CD4-positive, alpha-beta T cell treated with Interleukin-15 for 4 hours (primary cell): ENCODE results near the gene NCF4.

ENCODE experiments used
- DNase-seq: peaks from one replicate; pipeline ENCODE4 v3.0.0-alpha.2; 2020; ENCODE audit warnings: low spot score

Gene NCF4

GRCh38 chr22:36894266-36894665 is 33.5 kb downstream of the NCF4 start:
- no peak for DNase-seq

DNA sequence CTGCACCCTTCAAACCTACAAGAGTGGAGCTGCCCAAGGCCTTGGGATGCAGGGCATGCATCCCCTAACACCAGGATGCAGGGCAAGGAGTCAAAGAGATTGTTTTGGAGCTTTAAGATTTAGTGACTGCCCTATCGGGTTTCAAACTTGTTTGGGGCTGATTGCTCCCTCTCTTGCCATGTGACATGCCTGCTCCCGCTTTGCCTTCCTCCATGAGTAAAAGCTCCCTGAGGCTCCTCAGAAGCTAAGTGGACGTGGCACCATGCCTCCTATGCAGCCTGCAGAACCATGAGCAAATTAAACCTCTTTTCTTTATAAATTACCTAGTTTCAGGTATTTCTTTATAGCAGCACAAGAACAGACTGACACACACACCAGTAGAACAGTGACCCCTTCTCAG is 36.8 kb downstream of the NCF4 start:
- no peak for DNase-seq

DNA sequence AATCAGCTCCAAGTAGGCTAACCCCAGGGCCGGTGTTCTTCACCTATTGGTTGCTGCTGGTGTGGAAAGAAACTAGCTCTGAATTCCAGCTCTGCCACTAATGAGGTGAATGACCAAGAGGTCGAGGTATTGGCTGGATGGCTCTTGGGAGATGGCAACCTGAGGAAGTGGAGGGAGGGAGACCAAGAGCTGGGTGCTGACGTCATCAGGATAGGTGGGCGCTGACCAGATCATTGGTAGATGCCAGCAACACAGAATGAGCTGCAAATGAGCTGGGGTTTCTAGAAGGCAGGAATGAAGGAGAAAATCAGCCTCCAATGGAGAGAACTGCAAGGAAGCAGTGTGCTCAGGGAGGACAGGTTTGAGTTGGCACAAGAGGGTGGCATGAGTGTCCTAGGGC is 37.9 kb downstream of the NCF4 start:
- no peak for DNase-seq

DNA sequence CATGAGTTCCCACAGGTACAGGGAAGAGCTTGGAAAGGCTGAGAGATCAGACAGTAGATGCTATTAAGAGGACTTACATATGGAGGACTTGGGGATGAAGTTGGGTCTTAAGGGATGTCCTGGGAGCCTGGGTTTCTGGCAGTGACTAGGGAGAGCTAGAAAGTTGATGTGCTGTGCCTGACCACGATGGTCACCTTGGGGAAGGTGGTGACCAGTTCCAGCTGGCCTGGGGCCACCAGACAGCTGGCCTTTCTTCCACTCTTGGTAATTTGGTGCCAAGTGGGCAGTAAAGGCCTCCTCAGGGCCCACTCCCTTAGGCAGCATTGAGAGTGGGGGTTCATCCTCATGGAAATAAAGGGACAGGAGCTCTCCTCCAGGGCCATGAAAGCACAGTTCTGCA is 38.7 kb downstream of the NCF4 start:
- no peak for DNase-seq

DNA sequence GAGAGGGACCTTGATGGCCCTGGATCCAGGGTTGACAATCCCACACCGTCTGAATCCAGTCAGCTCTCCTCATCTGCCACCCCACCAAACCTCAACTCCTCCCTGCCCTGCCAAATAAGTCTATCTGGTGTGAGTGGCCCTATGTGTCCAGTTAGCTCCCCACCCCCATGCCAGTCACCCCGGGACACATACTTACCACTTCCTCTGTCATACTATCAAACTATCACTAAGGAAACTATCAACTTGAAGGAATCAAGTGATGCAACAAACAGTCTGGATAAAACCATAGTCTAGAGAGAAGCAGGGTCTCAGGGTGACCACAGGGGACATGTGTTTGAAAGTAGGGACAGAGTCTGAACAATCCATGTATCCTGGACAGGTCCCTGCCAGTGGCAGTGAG is 39.4 kb downstream of the NCF4 start:
- no peak for DNase-seq

- DNase-seq = no peak
Measured at GRCh38 chr22:36900880-36901279, 40.1 kb downstream of the NCF4 start.

DNA sequence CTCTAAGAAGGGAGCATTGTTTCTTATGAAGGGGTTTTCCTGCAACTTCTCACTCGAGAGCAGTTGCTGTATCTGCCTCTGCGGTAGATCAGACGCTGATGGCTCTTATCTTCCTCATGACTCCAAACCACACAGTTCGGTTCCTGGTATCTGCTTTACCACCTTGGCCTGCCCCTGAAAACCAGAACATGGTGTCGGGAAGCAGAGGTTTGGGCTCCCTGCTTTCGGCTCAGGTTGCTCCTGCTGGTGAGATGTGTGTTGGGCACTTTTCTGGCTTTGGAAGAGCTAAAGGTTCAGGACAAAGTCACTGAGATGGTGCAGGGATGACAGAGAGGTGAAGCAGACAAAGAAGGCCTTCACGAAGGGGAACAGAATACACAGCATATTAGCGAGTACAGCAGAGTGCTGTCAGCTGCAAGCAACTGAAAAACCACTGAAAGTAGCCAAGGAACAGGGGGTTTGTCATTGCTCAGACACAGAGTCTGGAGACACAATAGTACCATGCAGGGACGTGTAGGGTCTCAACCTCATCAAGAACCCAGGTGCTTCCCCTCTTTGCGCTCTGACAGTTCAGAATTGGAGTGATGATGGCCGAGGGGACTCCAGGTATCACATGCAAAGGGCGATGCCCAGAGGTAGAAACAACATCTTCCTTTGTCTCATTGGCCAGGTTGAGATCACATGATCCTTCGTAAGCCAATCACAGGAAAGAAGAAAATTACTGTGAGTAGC is 40.8 kb downstream of the NCF4 start:
- no peak for DNase-seq

DNA sequence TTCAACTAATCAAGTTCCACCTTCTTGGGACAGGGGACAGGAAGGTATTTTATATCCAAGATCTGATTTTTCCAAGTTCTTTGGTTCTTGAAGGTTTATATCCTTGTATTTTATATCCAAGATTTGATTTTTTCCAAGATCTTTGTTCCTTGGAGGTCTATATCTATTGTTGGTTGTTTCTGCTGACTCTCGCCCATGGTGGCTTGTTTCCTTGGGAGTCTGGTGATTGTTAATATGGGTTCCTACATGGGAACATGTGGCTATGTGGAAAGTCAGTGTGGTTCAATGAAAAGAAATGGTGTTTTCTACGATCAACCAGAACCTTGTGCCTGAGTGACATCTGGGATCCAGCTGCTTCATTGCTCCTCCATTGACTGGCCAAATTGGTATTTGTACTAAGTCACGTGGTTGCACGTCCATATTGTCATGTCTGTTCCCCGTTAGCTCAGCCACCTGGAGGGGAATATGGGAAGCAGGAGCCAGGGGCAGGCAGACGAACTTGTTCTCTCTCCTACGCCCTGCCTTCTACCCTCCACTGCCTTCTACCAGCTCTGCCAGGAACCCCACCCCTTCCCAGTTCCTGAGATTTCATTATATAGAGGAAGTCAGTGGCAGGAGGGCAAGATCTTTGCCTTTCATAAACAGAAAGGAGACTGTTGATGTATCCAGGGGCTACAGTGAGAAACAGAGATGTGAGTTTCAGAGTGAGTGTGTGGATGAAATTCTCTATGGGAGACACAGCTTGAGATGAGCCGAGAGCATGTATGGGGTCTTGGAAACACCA is 41.5 kb downstream of the NCF4 start:
- no peak for DNase-seq

- no peak for DNase-seq
Measured at GRCh38 chr22:36904260-36904880, 43.6 kb downstream of the NCF4 start.

GRCh38 chr22:36907253-36908195 is 46.7 kb downstream of the NCF4 start:
- DNase-seq = no peak

DNA sequence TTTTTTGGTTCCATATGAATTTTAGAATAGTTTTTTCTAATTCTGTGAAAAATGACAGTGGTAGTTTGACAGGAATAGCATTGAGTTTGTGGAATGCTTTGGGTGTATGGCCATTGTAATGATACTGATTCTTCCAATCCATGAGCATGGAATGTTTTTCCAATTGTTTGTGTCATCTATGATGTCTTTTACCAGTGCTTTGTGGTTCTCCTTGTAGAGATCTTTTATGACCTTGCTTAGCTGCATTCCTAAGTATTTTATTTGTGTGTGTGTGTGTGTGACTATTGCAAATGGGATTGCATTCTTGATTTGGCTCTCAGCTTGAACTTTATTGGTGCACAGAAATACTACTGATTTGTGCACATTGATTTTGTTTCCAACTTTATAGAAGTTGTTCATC is 49.7 kb downstream of the NCF4 start:
- no peak for DNase-seq

DNA sequence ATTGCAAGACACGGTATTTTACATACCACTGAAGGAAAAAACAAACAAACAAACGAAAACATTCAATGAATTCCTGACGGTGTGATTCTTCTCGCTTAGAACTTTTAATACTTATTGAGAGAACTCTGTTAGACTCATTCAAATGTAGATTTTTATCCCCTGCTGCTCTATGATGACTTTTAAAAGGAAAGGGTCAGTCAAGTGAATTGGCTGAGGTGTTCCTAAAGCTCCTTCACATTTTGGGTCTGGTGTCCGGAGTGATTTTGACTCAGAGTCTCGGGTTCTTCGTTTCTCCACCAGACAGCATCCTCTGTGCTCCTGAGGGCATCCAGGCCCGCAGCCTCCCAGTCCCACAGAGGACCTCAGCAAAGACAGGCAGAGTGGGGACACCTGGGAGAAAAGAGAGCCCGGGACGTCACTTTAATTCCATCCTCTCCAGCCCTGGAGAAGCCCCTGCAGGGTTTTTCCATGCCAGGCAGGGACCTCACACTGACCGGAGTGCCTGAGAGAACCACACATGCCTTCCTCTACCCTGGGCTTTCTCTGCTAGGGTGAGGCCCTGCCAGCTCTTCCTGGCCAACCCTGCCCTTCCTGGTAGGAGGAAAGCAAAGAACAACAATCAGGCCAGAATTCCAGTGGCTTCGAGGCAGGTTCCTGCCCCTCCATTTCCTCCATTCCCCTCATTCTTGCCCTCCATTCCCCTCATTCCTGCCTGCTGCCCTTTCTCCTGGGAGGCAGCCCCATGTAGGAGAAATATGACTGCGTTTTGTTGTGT is 51.3 kb downstream of the NCF4 start:
- DNase-seq = no peak

DNA sequence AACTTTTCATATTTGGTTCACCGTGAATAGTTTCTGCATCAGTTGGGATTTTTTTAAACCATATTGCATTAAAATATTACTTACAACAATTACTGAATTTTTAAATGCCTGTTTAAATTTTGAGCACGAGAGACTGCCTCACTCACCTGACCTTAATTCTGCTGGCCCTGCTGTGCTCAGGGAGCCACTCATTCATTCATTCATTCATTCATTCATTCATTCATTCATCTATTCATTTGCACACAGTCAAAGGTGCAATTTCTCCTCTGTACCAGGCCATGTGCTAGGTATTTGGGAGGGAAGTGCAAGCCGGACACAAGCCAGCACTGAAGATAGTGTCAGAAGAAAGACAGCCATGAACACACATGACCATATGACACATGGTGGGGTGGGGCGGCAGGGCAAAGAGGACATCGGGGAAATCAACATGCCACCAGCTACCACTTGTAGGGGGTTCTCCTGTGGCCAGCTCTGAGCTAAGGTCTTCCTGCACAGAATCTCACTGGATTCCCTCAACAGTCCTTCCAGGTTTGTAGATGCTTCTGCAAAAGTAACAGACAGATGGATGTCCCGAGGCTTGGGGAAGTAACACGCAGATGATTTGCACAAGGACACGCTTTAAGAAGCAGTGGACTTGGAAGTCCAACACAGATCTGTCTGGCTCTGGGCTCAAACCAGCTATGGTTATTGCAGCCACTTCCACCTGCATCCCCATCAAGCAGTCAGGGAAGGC is 52.1 kb downstream of the NCF4 start:
- no peak for DNase-seq

- DNase-seq = peak; percentile 13
Measured at GRCh38 chr22:36913427-36914389, 52.9 kb downstream of the NCF4 start, which contains the start of gene CSF2RB. Gene CSF2RB, plus strand, starts transcription at chr22:36913628. Its CDS starts 8,580 bp downstream, at chr22:36922208.

DNA sequence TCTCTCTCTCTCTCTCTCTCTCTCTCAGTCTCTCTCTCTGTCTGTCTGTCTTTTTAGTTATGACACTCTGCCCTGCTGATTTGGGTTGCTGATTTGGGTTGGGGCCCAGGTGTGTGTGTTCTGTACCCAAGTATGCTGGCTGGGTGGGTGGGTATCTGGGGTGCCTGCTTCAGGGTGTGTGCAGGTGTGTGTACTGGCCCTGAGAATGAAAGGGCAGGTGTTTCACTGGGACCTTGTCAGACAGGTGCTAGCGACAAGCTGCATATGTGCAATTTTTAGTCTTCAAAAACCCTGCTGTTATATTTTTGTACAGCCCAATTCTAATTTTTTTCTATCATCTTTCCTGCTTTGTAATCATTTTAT is 53.6 kb downstream of the NCF4 start:
- DNase-seq = no peak

GRCh38 chr22:36916034-36916433 is 55.2 kb downstream of the NCF4 start:
- DNase-seq = no peak

DNA sequence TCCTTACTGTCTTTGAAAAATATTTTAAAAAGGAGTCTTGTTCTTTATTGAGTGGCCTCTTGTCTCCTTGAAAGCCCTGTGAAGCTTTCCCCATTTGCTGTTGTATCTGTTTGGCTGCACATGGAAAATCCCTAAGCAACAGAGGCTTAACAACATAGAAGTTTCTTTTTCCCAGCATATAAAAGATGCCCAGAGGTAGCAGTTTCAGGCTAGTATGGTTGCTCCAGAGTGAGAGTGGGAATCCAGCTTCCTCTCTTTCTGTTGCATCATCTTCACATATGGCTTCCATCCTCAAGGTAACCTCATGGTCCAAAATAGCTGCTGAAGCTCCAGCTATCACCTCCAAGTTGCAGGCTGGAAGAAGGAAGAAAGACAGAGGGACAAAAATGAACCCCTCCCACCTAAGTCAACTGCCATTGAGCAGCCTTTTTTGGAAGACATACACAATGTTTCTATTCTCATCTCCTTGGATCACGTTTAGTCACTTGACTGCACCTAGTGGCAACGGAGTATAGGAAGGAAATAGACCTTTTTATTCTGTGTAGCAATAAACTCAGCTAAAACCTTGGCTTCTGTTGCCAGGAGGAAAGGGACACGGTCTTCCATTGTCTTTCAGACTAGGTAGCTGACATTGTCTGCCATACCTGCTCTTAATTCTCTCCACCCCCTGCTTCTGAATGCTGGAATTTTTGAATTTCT is 57.9 kb downstream of the NCF4 start:
- DNase-seq = no peak

- no peak for DNase-seq
Measured at GRCh38 chr22:36921309-36922104, 60.7 kb downstream of the NCF4 start.
